Measurements from ENCODE around the gene RBMS3. TPM values are rescaled to one million over a fixed set of nuclear protein-coding genes. Genes with fewer than 3 reads are reported as not detected.

RBMS3 gene
- total and polyA plus RNA-seq, 2 donors = 12.8 to 19.9 TPM

DNA sequence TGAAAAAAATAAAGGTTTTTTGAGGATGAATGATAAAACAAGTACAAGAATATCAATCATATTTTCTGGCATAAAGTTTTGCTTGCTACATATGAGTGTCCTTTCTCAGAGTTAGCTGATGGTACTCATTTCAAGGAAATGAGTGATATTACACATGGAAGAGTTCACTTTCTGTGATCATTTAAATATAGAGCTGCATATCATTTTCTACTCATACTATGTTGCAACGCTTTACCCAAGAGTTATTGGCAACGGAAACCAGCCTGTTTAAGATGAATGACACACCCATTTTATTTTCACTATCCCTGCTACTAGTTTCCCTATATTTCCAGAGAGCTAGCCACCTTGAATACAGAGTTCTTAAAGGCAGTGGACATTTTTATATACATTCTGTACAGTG lies 35.4 kb upstream of the RBMS3 start:
- H3K27ac ChIP-seq (ENCODE audit: low read depth in 1 of 2, low read length in 1 of 2) = no peak overlapping the region
- no peaks in the 10 kb centered on the region for H3K27me3 ChIP-seq (ENCODE audit: control insufficient read depth in 2 of 2, insufficient read depth in 1 of 2, low read length in 1 of 2)
- no peaks in the 10 kb centered on the region for H3K36me3 ChIP-seq (ENCODE audit: control insufficient read depth in 2 of 2, insufficient read depth in 2 of 2, low read length in 1 of 2)
- DNase-seq (ENCODE audit: low read depth in 6 of 9, low spot score in 9 of 9) = no peak
- no peaks in the 10 kb centered on the region for H3K4me1 ChIP-seq (ENCODE audit: control insufficient read depth in 2 of 2, insufficient read depth in 2 of 2, low read length in 2 of 2)
- 96% methylated on average over 2 of the region's 2 CpGs for WGBS
- no peak overlapping the region for H3K4me3 ChIP-seq (ENCODE audit: low read length in 2 of 2)
- no peaks in the 10 kb centered on the region for H3K9me3 ChIP-seq (ENCODE audit: control insufficient read depth in 2 of 2, insufficient read depth in 1 of 2, low read length in 1 of 2)

DNA sequence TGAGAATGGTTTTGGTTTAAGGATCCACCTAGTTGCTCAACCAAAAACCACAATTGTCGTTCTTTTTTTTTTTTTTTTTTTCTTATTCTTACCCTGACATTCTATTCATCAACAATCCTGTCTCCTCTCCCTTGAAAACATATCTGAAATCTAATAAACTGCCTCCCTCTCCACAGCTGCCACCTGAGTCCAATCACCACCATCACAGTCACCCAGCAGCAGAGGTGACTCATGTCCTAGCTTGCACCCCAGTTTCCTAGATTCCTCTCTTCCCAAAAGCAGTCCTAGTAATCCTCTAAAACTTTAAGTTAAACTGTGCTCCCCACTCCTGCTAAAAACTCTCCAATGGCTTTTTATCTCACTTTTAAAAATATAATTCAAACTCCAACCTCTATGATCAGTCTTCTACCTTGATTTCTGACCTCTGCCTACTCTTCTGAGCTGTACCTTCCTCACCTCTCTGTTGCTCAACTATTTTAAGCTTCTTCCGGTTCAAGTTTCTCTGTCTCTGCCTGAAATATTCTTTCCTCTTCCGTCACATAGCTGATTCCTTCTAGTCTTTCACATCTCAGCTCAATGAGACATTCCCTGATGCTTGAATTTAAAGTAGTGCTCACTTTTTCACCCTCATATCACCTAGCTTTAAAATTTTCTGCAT lies 33.7 kb upstream of the RBMS3 start:
- WGBS = 96% methylated on average over 3 of the region's 3 CpGs
- Histone ChIP-seq H3K27me3 (ENCODE audit: control insufficient read depth in 2 of 2, insufficient read depth in 1 of 2, low read length in 1 of 2) (no peaks in the 10 kb centered on the region), H3K4me1 (ENCODE audit: control insufficient read depth in 2 of 2, insufficient read depth in 2 of 2, low read length in 2 of 2) (no peaks in the 10 kb centered on the region), H3K9me3 (ENCODE audit: control insufficient read depth in 2 of 2, insufficient read depth in 1 of 2, low read length in 1 of 2) (no peaks in the 10 kb centered on the region), H3K36me3 (ENCODE audit: control insufficient read depth in 2 of 2, insufficient read depth in 2 of 2, low read length in 1 of 2) (no peaks in the 10 kb centered on the region), H3K27ac (ENCODE audit: low read depth in 1 of 2, low read length in 1 of 2) (no peak overlapping the region), H3K4me3 (ENCODE audit: low read length in 2 of 2) (no peak overlapping the region)
- DNase-seq (ENCODE audit: low read depth in 6 of 9, low spot score in 9 of 9) = no peak

DNA sequence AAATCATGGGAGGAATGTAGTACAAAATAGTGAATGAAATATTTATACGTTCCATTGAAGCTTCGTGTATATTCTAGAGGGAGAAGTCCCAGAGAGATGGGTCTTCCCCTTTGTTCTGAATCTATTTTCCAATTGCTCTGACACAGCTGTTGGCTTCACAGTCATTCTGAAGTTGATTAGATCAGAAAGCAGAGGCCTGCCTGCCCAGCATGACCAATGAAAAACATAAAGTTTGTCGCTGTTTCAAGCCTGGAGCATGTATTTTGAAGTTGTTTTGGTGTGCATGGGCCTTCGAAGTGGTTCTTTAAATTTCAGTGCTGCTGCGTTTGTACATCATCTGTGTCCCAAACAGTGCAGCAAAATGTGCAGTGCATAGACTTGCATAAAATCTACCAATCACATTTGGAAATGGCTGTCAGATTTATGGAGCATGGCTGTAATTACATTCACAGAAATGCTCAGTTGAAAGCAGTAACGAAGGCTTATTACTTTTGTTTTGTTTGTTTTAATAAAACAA lies 31.0 kb upstream of the RBMS3 start:
- no peak overlapping the region for H3K27ac ChIP-seq (ENCODE audit: low read depth in 1 of 2, low read length in 1 of 2)
- H3K36me3 ChIP-seq (ENCODE audit: control insufficient read depth in 2 of 2, insufficient read depth in 2 of 2, low read length in 1 of 2) = no peaks in the 10 kb centered on the region
- WGBS = 98% methylated on average over 6 of the region's 6 CpGs
- DNase-seq (ENCODE audit: low read depth in 6 of 9, low spot score in 9 of 9) = no peak
- H3K4me3 ChIP-seq (ENCODE audit: low read length in 2 of 2) = no peak overlapping the region
- H3K27me3 ChIP-seq (ENCODE audit: control insufficient read depth in 2 of 2, insufficient read depth in 1 of 2, low read length in 1 of 2) = no peaks in the 10 kb centered on the region
- H3K9me3 ChIP-seq (ENCODE audit: control insufficient read depth in 2 of 2, insufficient read depth in 1 of 2, low read length in 1 of 2) = no peaks in the 10 kb centered on the region
- H3K4me1 ChIP-seq (ENCODE audit: control insufficient read depth in 2 of 2, insufficient read depth in 2 of 2, low read length in 2 of 2) = no peaks in the 10 kb centered on the region

DNA sequence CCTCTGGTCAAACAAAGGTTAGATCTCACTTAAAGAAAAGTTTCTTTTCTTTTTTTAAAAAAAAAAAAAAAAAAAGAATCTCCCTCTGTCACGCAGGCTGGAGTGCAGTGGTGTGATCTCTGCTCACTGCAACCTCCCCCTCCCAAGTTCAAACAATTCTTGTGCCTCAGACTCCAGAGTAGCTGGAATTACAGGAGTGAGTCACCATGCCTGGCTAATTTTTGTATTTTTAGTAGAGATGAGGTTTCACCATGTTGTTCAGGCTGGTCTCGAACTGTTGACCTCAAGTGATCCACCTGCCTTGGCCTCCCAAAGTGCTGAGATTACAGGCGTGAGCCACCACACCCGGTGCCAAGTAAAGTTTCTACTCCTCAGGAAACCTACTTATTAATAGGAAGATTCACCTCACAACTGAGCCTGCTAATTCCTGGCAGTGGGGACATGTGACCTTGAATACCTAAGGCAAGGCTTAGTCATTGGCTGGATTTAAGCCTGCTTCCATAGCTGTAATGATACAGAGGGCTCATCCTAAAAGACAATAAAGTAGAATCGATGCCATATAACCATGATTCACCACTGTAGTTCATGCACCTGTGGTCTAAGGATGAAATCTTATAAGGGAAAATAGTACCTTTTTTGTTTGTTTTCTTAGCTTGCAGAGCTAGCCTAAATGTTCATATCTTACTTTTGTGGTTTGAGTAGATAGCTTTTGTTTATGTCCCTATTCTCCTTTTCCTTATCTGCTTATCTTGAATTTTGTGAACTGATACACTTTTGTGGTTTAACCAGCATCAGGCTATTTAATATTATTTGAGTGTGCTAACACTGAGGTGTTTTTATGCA lies 24.8 kb upstream of the RBMS3 start:
- Histone ChIP-seq H3K27me3 (ENCODE audit: control insufficient read depth in 2 of 2, insufficient read depth in 1 of 2, low read length in 1 of 2) (no peaks in the 10 kb centered on the region), H3K36me3 (ENCODE audit: control insufficient read depth in 2 of 2, insufficient read depth in 2 of 2, low read length in 1 of 2) (no peaks in the 10 kb centered on the region)
- 91% methylated on average over 5 of the region's 5 CpGs for WGBS

DNA sequence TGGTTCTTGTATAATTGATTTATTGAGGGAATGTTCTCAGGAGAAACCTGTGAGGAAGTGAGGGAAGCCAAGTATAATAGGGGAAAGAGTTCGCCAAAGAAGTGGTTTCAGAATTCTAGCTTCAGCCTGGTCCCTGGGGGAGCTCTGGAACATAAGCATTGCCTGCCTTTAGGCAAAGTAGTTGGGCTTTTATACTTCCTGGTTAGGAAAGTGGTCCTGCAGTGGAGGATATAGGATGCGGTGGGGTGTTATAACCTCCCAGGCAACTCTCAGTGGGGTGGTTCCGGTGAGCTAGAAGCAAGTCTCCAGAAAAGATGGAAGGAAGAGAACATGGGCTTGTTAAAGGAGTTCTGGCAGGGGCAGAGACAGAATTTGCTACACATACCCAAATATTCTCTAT lies 22.7 kb upstream of the RBMS3 start:
- no peak overlapping the region for H3K4me3 ChIP-seq (ENCODE audit: low read length in 2 of 2)
- H3K36me3 ChIP-seq (ENCODE audit: control insufficient read depth in 2 of 2, insufficient read depth in 2 of 2, low read length in 1 of 2) = no peaks in the 10 kb centered on the region
- 96% methylated on average over 3 of the region's 3 CpGs for WGBS
- peaks cover 0 to 4% of the 10 kb centered on the region in 2 donors for H3K4me1 ChIP-seq (ENCODE audit: control insufficient read depth in 2 of 2, insufficient read depth in 2 of 2, low read length in 2 of 2)
- DNase-seq (ENCODE audit: low read depth in 6 of 9, low spot score in 9 of 9) = no peak
- H3K9me3 ChIP-seq (ENCODE audit: control insufficient read depth in 2 of 2, insufficient read depth in 1 of 2, low read length in 1 of 2) = no peaks in the 10 kb centered on the region
- H3K27me3 ChIP-seq (ENCODE audit: control insufficient read depth in 2 of 2, insufficient read depth in 1 of 2, low read length in 1 of 2) = no peaks in the 10 kb centered on the region
- no peak overlapping the region for H3K27ac ChIP-seq (ENCODE audit: low read depth in 1 of 2, low read length in 1 of 2)

More for the DNA sequence above, 24.8 kb upstream of the RBMS3 start:
- H3K9me3 ChIP-seq (ENCODE audit: control insufficient read depth in 2 of 2, insufficient read depth in 1 of 2, low read length in 1 of 2) = no peaks in the 10 kb centered on the region
- DNase-seq (ENCODE audit: low read depth in 6 of 9, low spot score in 9 of 9) = no peak
- no peak overlapping the region for H3K27ac ChIP-seq (ENCODE audit: low read depth in 1 of 2, low read length in 1 of 2)
- peaks cover 0 to 4% of the 10 kb centered on the region in 2 donors for H3K4me1 ChIP-seq (ENCODE audit: control insufficient read depth in 2 of 2, insufficient read depth in 2 of 2, low read length in 2 of 2)
- no peak overlapping the region for H3K4me3 ChIP-seq (ENCODE audit: low read length in 2 of 2)

DNA sequence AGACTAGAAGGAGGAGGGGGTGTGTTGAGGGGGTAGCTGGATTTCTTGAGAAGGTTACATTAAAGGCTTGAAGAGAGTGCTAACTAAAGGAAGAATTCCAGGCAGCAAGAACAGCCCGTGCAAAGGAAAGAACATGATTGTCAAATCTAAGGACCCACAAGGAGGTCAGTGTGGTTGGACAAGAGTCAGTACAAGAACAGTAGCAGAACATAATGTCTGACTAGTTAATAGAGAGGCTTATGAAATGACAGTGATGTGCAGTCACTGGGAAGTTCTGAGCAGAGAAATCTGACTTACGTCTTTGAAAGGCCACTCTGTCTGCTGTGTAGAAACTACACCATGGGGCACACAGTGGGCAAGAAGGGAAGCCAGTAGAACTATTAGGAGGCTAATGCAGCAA lies 19.8 kb upstream of the RBMS3 start:
- H3K9me3 ChIP-seq (ENCODE audit: control insufficient read depth in 2 of 2, insufficient read depth in 1 of 2, low read length in 1 of 2) = no peaks in the 10 kb centered on the region
- WGBS = 97% methylated on average over 2 of the region's 2 CpGs
- no peak overlapping the region for H3K27ac ChIP-seq (ENCODE audit: low read depth in 1 of 2, low read length in 1 of 2)
- no peak for DNase-seq (ENCODE audit: low read depth in 6 of 9, low spot score in 9 of 9)
- no peak overlapping the region for H3K4me3 ChIP-seq (ENCODE audit: low read length in 2 of 2)
- H3K27me3 ChIP-seq (ENCODE audit: control insufficient read depth in 2 of 2, insufficient read depth in 1 of 2, low read length in 1 of 2) = no peaks in the 10 kb centered on the region
- no peaks in the 10 kb centered on the region for H3K36me3 ChIP-seq (ENCODE audit: control insufficient read depth in 2 of 2, insufficient read depth in 2 of 2, low read length in 1 of 2)
- H3K4me1 ChIP-seq (ENCODE audit: control insufficient read depth in 2 of 2, insufficient read depth in 2 of 2, low read length in 2 of 2) = peaks cover 0 to 1% of the 10 kb centered on the region in 2 donors

DNA sequence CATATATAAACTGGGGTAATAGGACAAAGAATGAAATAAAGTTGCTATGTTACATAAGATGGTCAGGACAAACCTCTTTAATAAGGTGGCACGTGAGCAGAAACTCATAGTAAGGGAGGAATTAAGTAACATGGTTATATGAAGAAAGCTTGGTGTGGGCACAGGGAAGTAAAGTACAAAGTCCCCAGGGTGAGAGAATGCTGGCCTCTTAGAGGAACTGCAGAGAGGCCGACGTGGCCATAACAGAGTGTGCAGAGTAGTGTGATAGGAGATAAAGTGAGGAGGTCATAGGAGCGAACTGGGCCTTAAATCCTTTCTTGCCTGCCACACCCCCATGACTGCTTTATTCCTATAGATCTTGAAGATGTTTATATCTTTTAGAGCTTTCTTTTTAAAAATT lies 17.4 kb upstream of the RBMS3 start:
- H3K9me3 ChIP-seq (ENCODE audit: control insufficient read depth in 2 of 2, insufficient read depth in 1 of 2, low read length in 1 of 2) = no peaks in the 10 kb centered on the region
- DNase-seq (ENCODE audit: low read depth in 6 of 9, low spot score in 9 of 9) = no peak

DNA sequence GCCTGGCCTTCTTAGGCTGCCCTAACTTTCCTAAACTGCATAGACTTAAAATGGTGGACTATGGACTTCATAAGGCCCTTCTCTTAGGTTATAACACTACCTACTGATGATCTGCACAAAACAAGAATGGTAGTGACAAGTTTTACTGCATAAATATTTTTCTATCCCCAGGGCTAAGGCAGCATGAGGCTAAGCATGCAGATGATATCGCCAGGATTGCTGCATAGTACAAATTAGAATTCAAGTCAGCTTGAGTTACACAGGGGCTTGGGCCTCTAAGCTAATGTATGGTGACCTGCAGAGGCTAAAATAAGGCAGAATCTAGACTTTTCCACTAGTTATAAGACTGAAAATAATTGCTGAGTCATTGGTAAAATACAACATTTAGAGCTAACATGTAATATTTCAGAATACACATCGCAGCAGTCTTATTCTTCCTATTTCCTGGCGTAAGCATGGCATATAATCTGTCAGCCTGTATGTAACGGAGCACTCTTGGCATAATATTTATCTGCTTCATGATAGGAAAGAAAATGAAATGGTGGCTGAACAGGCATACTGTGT lies 15.3 kb upstream of the RBMS3 start:
- H3K36me3 ChIP-seq (ENCODE audit: control insufficient read depth in 2 of 2, insufficient read depth in 2 of 2, low read length in 1 of 2) = no peaks in the 10 kb centered on the region
- no peaks in the 10 kb centered on the region for H3K4me1 ChIP-seq (ENCODE audit: control insufficient read depth in 2 of 2, insufficient read depth in 2 of 2, low read length in 2 of 2)
- no peaks in the 10 kb centered on the region for H3K27me3 ChIP-seq (ENCODE audit: control insufficient read depth in 2 of 2, insufficient read depth in 1 of 2, low read length in 1 of 2)
- no peak overlapping the region for H3K4me3 ChIP-seq (ENCODE audit: low read length in 2 of 2)
- WGBS = 95% methylated on average over 4 of the region's 4 CpGs
- no peak for DNase-seq (ENCODE audit: low read depth in 6 of 9, low spot score in 9 of 9)
- no peak overlapping the region for H3K27ac ChIP-seq (ENCODE audit: low read depth in 1 of 2, low read length in 1 of 2)
- H3K9me3 ChIP-seq (ENCODE audit: control insufficient read depth in 2 of 2, insufficient read depth in 1 of 2, low read length in 1 of 2) = no peaks in the 10 kb centered on the region

More for the DNA sequence above, 17.4 kb upstream of the RBMS3 start:
- Histone ChIP-seq H3K36me3 (ENCODE audit: control insufficient read depth in 2 of 2, insufficient read depth in 2 of 2, low read length in 1 of 2) (no peaks in the 10 kb centered on the region), H3K27ac (ENCODE audit: low read depth in 1 of 2, low read length in 1 of 2) (no peak overlapping the region), H3K27me3 (ENCODE audit: control insufficient read depth in 2 of 2, insufficient read depth in 1 of 2, low read length in 1 of 2) (no peaks in the 10 kb centered on the region), H3K4me1 (ENCODE audit: control insufficient read depth in 2 of 2, insufficient read depth in 2 of 2, low read length in 2 of 2) (no peaks in the 10 kb centered on the region), H3K4me3 (ENCODE audit: low read length in 2 of 2) (no peak overlapping the region)
- 96% methylated on average over 4 of the region's 4 CpGs for WGBS

DNA sequence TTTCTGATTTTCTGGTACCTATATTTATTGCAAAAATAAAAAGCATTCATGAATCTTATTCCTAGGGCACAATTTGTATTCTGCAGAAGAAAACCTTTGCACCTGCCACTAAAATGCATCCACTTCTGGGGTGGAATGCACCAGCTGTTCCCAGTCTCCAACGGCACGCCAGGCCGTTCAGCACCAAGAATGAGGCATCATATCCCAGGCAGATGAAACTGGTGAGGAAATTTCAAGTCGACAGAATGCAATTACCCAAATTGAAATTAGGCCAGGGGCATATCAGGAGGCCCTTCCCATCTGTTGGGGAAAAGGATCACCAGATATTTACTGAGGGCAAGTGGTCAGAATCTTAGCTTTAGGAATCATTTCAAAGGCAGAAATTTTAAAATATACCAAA lies 13.6 kb upstream of the RBMS3 start:
- Histone ChIP-seq H3K9me3 (ENCODE audit: control insufficient read depth in 2 of 2, insufficient read depth in 1 of 2, low read length in 1 of 2) (no peaks in the 10 kb centered on the region), H3K4me3 (ENCODE audit: low read length in 2 of 2) (no peak overlapping the region), H3K27ac (ENCODE audit: low read depth in 1 of 2, low read length in 1 of 2) (no peak overlapping the region), H3K4me1 (ENCODE audit: control insufficient read depth in 2 of 2, insufficient read depth in 2 of 2, low read length in 2 of 2) (no peaks in the 10 kb centered on the region), H3K27me3 (ENCODE audit: control insufficient read depth in 2 of 2, insufficient read depth in 1 of 2, low read length in 1 of 2) (no peaks in the 10 kb centered on the region), H3K36me3 (ENCODE audit: control insufficient read depth in 2 of 2, insufficient read depth in 2 of 2, low read length in 1 of 2) (no peaks in the 10 kb centered on the region)
- DNase-seq (ENCODE audit: low read depth in 6 of 9, low spot score in 9 of 9) = no peak
- WGBS = 95% methylated on average over 4 of the region's 4 CpGs
